Karpas-422 (cell line): ENCODE measurements around the gene PMCH. TPM values are rescaled to one million over a fixed set of nuclear protein-coding genes. Genes with fewer than 3 reads are reported as not detected.
"Not testable (repeated sequence)": the region's sequence is repeated elsewhere in the genome, so short reads cannot be mapped to it uniquely, and the experiment has no call there.

Source experiments
- DNase-seq: peaks from one replicate; pipeline ENCODE4 v3.0.0-alpha.2; 2015
- H2AFZ ChIP-seq: fragments of 200-600 bp; sonication (generic); 2 replicates; pipeline ENCODE4 v1.6.1; 2014; ENCODE audit warnings: antibody characterized with exemption, low read length, mixed read lengths
- H3K27ac ChIP-seq: fragments of 200-600 bp; sonication (generic); 2 replicates; pipeline ENCODE4 v1.5.1; 2014; ENCODE audit warnings: mild to moderate bottlenecking, low read length, moderate library complexity
- H3K27me3 ChIP-seq: fragments of 200-600 bp; sonication (generic); 2 replicates; pipeline ENCODE4 v1.6.1; 2014; ENCODE audit warnings: low read length, mixed read lengths
- H3K36me3 ChIP-seq: fragments of 200-600 bp; sonication (generic); 2 replicates; pipeline ENCODE4 v1.6.1; 2014; ENCODE audit warnings: low read length, mixed read lengths; ENCODE audit not compliant: insufficient read depth
- H3K4me1 ChIP-seq: fragments of 200-600 bp; sonication (generic); 2 replicates; pipeline ENCODE4 v1.6.1; 2014; ENCODE audit warnings: mild to moderate bottlenecking, low read length, mixed read lengths
- H3K4me2 ChIP-seq: fragments of 200-600 bp; sonication (generic); 2 replicates; pipeline ENCODE4 v1.6.1; 2014; ENCODE audit warnings: low read length, low read depth, mild to moderate bottlenecking; ENCODE audit not compliant: poor library complexity, severe bottlenecking
- H3K4me3 ChIP-seq: fragments of 200-600 bp; sonication (generic); 2 replicates; pipeline ENCODE4 v1.5.1; 2014; ENCODE audit warnings: mild to moderate bottlenecking, antibody characterized with exemption, low read length, mixed read lengths
- H3K79me2 ChIP-seq: fragments of 200-600 bp; sonication (generic); 2 replicates; pipeline ENCODE4 v1.6.1; 2014; ENCODE audit warnings: mild to moderate bottlenecking, low read length, mixed read lengths
- H3K9ac ChIP-seq: fragments of 200-600 bp; sonication (generic); 2 replicates; pipeline ENCODE4 v1.6.0; 2014; ENCODE audit warnings: low read length
- H3K9me2 ChIP-seq: fragments of 200-600 bp; sonication (generic), shearing (Covaris generic); replicated peaks from 2 replicates; pipeline ENCODE4 v1.6.0; 2014; ENCODE audit warnings: mild to moderate bottlenecking, low read length, moderate library complexity; ENCODE audit not compliant: insufficient read depth
- H3K9me3 ChIP-seq: fragments of 300-700, 200-600 bp; sonication (generic); 2 replicates; pipeline ENCODE4 v1.6.1; 2014; ENCODE audit warnings: low read length, mixed read lengths
- H4K20me1 ChIP-seq: fragments of 200-600 bp; sonication (generic); 2 replicates; pipeline ENCODE4 v1.6.1; 2014; ENCODE audit warnings: mild to moderate bottlenecking, antibody characterized with exemption, low read length, low read depth; ENCODE audit not compliant: insufficient read depth
- total RNA-seq: library from RNA; depleted of rRNA; stranded (reverse); fragments of >200 nt; shearing (Covaris generic); gene quantifications from 2 replicates; pipeline ENCODE4 v1.2.3, GENCODE V29; 2014; ENCODE audit warnings: low replicate concordance; rRNA removed

Gene PMCH, protein sequence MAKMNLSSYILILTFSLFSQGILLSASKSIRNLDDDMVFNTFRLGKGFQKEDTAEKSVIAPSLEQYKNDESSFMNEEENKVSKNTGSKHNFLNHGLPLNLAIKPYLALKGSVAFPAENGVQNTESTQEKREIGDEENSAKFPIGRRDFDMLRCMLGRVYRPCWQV
- not detected in 2 replicates for total RNA-seq

DNA sequence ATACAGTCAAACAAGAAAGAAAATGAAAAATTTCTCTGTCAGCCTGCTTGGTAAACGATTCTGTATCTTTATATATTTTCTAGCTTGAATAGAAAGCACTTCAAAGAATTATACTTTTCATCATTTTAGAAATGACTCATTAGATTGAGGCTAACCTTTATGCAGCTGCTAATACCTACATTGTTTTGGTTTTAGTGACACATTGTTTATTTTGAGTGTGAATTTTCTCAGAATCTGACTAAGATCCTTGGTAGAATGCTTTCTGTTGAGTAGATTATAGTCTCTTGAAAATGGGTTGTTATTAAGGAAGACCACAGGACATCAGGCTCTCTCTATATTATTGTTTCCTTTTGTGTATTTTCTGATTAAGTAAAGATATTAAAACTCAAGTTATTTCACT lies at the start of gene PMCH:
Gene PMCH, minus strand, starts transcription at position 45 of the 400 bp plus-strand sequence. CDS start 63 bp downstream, outside the sequence.
- 0 out of 2 replicates have a peak, but pooled peaks cover 5% of the 10 kb centered on the region for H3K9me2 ChIP-seq
- H3K27me3 ChIP-seq = no peaks in the 10 kb centered on the region
- H3K79me2 ChIP-seq = 0 out of 2 replicates have a peak, but pooled peaks cover 5% of the 10 kb centered on the region
- no peak within 1 kb of the TSS for H3K4me2 ChIP-seq
- H2AFZ ChIP-seq = no peak within 1 kb of the TSS
- H3K27ac ChIP-seq = no peak within 1 kb of the TSS
- H3K9me3 ChIP-seq = no peaks in the 10 kb centered on the region
- DNase-seq = no peak
- H3K4me1 ChIP-seq = peaks cover 18% of the 10 kb centered on the region
- H3K9ac ChIP-seq = no peak within 1 kb of the TSS
- H3K4me3 ChIP-seq = no peak within 1 kb of the TSS
- peaks cover 28% of the 10 kb centered on the region for H3K36me3 ChIP-seq
- H4K20me1 ChIP-seq = no peaks in the 10 kb centered on the region

DNA sequence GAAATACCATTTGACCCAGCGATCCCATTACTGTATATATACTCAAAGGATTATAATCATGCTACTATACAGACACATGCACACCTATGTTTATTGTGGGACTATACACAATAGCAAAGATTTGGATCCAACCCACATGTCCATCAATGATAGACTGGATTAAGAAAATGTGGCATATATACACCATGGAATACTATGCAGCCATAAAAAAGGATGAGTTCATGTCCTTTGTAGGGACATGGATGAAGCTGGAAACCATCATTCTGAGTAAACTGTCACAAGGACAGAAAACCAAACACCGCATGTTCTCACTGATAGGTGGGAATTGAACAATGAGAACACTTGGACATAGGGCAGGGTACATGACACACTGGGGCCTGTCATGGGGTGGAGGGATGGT lies 43.2 kb upstream of the PMCH start:
- H3K9ac ChIP-seq, H4K20me1 ChIP-seq, H3K4me1 ChIP-seq, H3K4me3 ChIP-seq, H3K36me3 ChIP-seq, H3K4me2 ChIP-seq, H3K9me2 ChIP-seq, H3K27ac ChIP-seq, H3K27me3 ChIP-seq, H3K9me3 ChIP-seq, H3K79me2 ChIP-seq, DNase-seq, H2AFZ ChIP-seq: not testable (repeated sequence)

DNA sequence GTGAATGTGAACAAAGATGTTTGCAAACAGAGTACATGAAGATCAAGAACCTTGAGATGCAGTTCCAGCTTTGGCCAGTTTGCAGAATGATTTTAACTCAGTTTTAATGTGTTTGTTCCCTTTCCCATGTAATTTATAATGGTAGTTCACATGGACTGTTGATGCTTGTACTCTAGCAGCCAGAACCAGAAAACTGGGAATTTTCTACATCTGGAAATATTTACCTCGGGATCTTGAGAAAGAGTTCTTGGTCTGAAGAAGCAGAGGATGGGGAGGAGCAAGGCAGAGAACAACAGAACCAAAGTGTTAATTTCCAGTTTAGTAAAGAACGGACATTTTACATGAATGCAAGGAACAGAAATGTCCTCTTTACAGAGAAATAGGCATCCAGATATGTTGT lies 37.0 kb upstream of the PMCH start:
- Histone ChIP-seq H3K9me2 (no peaks in the 10 kb centered on the region), H3K9ac (no peak overlapping the region), H3K4me3 (no peak overlapping the region), H3K4me2 (no peak overlapping the region), H3K4me1 (no peaks in the 10 kb centered on the region), H3K27me3 (no peaks in the 10 kb centered on the region), H3K9me3 (no peaks in the 10 kb centered on the region), H4K20me1 (no peaks in the 10 kb centered on the region), H3K27ac (no peak overlapping the region), H3K79me2 (no peaks in the 10 kb centered on the region), H2AFZ (no peak overlapping the region), H3K36me3 (no peaks in the 10 kb centered on the region)
- DNase-seq = no peak

DNA sequence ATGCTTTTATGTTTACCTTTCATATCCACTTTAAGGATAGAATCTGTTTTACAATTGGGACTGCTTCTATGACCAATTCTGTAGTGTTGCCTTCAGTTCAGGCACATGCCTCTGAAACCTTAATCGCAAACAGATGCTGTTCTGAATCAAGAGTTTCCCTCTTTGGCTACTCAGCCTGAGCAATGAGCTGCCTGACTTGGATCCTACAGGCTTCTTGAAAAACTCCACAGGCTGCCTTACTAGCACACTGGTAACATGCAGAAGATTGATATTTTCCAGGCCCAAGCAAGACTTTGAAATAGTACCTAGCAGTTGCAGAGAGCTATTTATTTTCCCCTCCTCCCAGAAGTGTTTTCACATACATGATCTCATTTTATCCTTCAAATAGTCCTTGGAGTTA lies 34.8 kb upstream of the PMCH start:
- H3K4me2 ChIP-seq = no peak overlapping the region
- no peak for DNase-seq
- H4K20me1 ChIP-seq = no peaks in the 10 kb centered on the region
- no peak overlapping the region for H3K4me3 ChIP-seq
- H3K79me2 ChIP-seq = no peaks in the 10 kb centered on the region
- H3K27me3 ChIP-seq = no peaks in the 10 kb centered on the region
- no peaks in the 10 kb centered on the region for H3K36me3 ChIP-seq
- no peak overlapping the region for H3K9ac ChIP-seq
- no peak overlapping the region for H3K27ac ChIP-seq
- H3K9me2 ChIP-seq = no peaks in the 10 kb centered on the region
- H3K4me1 ChIP-seq = no peaks in the 10 kb centered on the region
- H2AFZ ChIP-seq = no peak overlapping the region
- no peaks in the 10 kb centered on the region for H3K9me3 ChIP-seq

DNA sequence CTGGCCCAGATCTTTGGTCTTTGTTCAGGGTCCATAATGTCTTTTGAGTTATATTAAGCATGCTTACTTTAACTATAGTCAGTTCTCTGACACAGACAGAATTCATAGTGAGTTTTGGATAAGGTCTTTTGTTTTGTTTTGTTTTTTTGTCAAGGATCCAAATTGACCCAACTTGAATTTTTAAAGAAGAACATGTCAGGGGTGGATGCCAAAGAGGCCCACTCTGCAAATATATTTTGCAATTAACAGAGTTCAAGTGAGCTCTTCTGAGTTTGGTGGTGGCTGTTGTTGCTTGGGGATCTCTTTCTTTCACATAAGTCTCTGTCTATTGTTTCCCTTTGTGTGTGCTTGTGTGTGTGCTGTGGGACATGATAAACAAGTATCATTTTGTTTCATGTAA lies 34.4 kb upstream of the PMCH start:
- no peak overlapping the region for H3K27ac ChIP-seq
- H2AFZ ChIP-seq = no peak overlapping the region
- H3K4me3 ChIP-seq = no peak overlapping the region
- no peaks in the 10 kb centered on the region for H4K20me1 ChIP-seq
- no peaks in the 10 kb centered on the region for H3K9me2 ChIP-seq
- no peak overlapping the region for H3K9ac ChIP-seq
- no peaks in the 10 kb centered on the region for H3K9me3 ChIP-seq
- no peaks in the 10 kb centered on the region for H3K4me1 ChIP-seq
- no peaks in the 10 kb centered on the region for H3K79me2 ChIP-seq
- H3K4me2 ChIP-seq = no peak overlapping the region
- no peak for DNase-seq
- H3K27me3 ChIP-seq = no peaks in the 10 kb centered on the region
- no peaks in the 10 kb centered on the region for H3K36me3 ChIP-seq

DNA sequence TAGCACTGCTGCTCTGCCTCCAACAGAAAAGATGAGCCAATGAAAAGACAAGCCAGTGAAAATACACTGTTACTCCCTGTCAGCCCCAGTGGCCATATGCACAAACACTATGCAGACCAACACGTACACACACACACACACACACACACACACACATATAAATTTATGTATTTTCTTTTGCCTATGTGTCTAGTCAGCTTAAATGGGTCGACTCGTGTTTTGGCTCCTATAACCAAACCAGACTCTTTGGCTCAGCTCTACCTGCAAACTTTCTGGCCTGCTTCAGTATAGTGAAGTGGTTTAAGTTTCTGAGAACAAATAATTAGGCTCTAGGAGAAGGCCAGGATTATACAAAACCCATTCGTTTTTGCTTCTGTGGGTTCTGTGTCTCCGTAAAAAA lies 30.3 kb upstream of the PMCH start:
- DNase-seq = no peak
- Histone ChIP-seq H4K20me1 (no peaks in the 10 kb centered on the region), H3K4me1 (no peaks in the 10 kb centered on the region), H3K4me2 (no peak overlapping the region), H3K27ac (no peak overlapping the region), H3K9ac (no peak overlapping the region), H3K36me3 (no peaks in the 10 kb centered on the region), H3K9me2 (no peaks in the 10 kb centered on the region), H3K79me2 (no peaks in the 10 kb centered on the region), H3K9me3 (no peaks in the 10 kb centered on the region), H3K27me3 (no peaks in the 10 kb centered on the region), H2AFZ (no peak overlapping the region), H3K4me3 (no peak overlapping the region)

DNA sequence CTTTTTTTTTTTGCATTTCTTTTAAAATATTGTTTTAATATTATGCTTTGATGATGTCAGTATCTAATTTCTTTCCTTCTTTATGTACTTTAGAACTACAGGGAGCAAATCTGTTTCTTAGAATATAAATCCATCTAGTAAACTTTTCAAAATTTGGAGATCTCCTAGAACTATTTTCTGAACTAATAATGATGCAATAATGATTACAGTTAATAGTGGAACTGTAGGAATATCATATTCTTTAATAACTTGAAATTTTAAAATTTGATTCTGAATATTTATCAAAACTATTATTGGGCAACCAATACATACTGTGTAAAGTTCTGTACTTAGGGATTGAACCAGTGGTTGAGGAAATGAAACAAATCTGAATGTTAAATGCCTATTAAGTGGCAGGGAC lies 23.1 kb upstream of the PMCH start:
- Histone ChIP-seq H3K36me3 (no peaks in the 10 kb centered on the region), H4K20me1 (no peaks in the 10 kb centered on the region), H3K79me2 (no peaks in the 10 kb centered on the region), H3K9ac (no peak overlapping the region), H3K27me3 (no peaks in the 10 kb centered on the region), H3K9me3 (no peaks in the 10 kb centered on the region), H3K4me1 (no peaks in the 10 kb centered on the region), H3K4me3 (no peak overlapping the region), H3K27ac (no peak overlapping the region), H2AFZ (no peak overlapping the region), H3K9me2 (no peaks in the 10 kb centered on the region), H3K4me2 (no peak overlapping the region)
- no peak for DNase-seq

DNA sequence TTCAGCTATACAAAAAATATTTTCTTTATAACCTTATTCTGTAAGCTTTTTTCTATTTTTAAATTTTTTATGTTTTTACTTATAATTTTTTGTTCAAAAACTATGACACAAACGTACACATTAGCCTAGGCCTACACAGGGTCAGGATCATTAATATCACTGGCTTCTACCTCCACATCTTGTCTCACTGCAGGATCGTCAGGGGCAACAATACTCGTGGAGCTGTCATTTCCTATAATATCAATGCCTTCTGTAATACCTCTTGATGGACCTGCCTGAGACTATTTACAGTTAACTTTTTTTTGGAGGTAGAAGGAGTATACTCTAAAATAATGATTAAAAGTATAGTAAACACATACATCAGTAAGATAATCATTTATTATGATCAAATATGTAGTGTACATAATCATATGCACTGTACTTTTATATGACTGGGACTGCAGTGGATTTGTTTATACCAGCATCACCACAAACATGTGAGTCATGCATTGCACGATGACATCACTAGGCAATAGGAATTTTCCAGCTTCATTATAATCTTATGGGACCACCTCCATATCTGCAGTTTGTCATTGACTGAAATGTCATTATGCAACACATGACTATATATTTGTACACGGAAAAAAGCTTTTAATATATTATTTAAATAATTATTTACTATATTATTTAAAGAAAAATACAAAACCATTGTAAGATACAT lies 18.5 kb upstream of the PMCH start:
- Histone ChIP-seq H3K9me3 (no peaks in the 10 kb centered on the region), H3K4me3 (no peak overlapping the region), H2AFZ (no peak overlapping the region), H3K9me2 (no peaks in the 10 kb centered on the region), H3K36me3 (no peaks in the 10 kb centered on the region), H3K4me2 (no peak overlapping the region), H3K9ac (no peak overlapping the region), H3K79me2 (no peaks in the 10 kb centered on the region), H3K4me1 (no peaks in the 10 kb centered on the region), H3K27me3 (no peaks in the 10 kb centered on the region), H4K20me1 (no peaks in the 10 kb centered on the region), H3K27ac (no peak overlapping the region)
- DNase-seq = no peak
